K562 (cell line): ENCODE measurements around the gene NALF2. TPM values are rescaled to one million over a fixed set of nuclear protein-coding genes. Genes with fewer than 3 reads are reported as not detected.

Source experiments
- ATAC-seq: fragments of 200-7000 bp; cut with Tn5 transposase; 3 replicates; pipeline ENCODE4 v1.9.1; 2020; ENCODE audit warnings: moderate library complexity
- BruUV-seq: library from RNA; stranded (reverse); fragments of 400-500 nt; replicated peaks from 2 replicates; lab custom pipeline; 2021; lab: Mats Ljungman, UMichigan
- CTCF ChIA-PET: fragments of 300-600 bp; formaldehyde crosslinking; extraction: SDS; loops from one replicate; lab custom pipeline; 2021; ENCODE audit warnings: low intra/inter-chr PET ratio; lab: Yijun Ruan, JAX
- POLR2A ChIA-PET: fragments of 300-600, 350-650 bp; sonication (Branson Sonifier 250); formaldehyde crosslinking; extraction: SDS; loops from one replicate; lab custom pipeline; 2021; ENCODE audit warnings: antibody characterized with exemption, inconsistent platforms; lab: Yijun Ruan, JAX
- DNase-seq, 4 experiments: peaks; one replicate each; pipeline versions ENCODE4 v3.0.0 to v3.0.0-alpha.2; 2011 to 2018; ENCODE audit warnings: low spot score in 3 of 4, mixed read lengths in 3 of 4; ENCODE audit errors: extremely low read depth in 1 of 4
- FAIRE-seq: peaks from 2 replicates; lab custom pipeline; 2011; peaks lifted over from hg19 to GRCh38; lab: Jason Lieb, UNC
- H2AFZ ChIP-seq: 2 replicates; pipeline ENCODE4 v1.6.0; 2011; ENCODE audit warnings: low read depth, low read length, control low read depth, inconsistent platforms
- H3K27ac ChIP-seq: fragments of 200-600 bp; 3 replicates; pipeline ENCODE4 v1.8.0; 2011; ENCODE audit warnings: low read depth, mild to moderate bottlenecking, control low read depth, inconsistent platforms, low read length, moderate library complexity, mixed read lengths; ENCODE audit errors: extremely low read depth
- H3K27me3 ChIP-seq, 2 experiments: fragments of 300-600 bp in 1 of 2; 2 replicates in 1 of 2; 3 replicates in 1 of 2; pipeline versions ENCODE4 v1.6.0 to v1.8.0; 2011; ENCODE audit warnings: inconsistent platforms in 2 of 2, low read length in 2 of 2, mild to moderate bottlenecking in 1 of 2, mixed read lengths in 1 of 2, moderate library complexity in 1 of 2; ENCODE audit not compliant: control insufficient read depth in 2 of 2, insufficient read depth in 2 of 2
- H3K36me3 ChIP-seq: fragments of 300-600 bp; 3 replicates; pipeline ENCODE4 v1.8.0; 2011; ENCODE audit warnings: mild to moderate bottlenecking, low read length, inconsistent platforms; ENCODE audit not compliant: control insufficient read depth, insufficient read depth
- H3K4me1 ChIP-seq, 2 experiments: fragments of 200-600 bp in 1 of 2; replicated peaks in 1 of 2; 2 replicates in 1 of 2; 3 replicates in 1 of 2; pipeline versions ENCODE4 v1.5.1 to v1.8.0; 2011; ENCODE audit warnings: inconsistent platforms in 2 of 2, low read length in 2 of 2, mild to moderate bottlenecking in 1 of 2, mixed read lengths in 1 of 2, moderate library complexity in 1 of 2; ENCODE audit not compliant: control insufficient read depth in 2 of 2, insufficient read depth in 2 of 2
- H3K4me2 ChIP-seq: 2 replicates; pipeline ENCODE4 v1.6.1; 2011; ENCODE audit warnings: low read length, control low read depth, inconsistent platforms, mixed read lengths; ENCODE audit not compliant: insufficient read depth
- H3K4me3 ChIP-seq: fragments of 200-600 bp; sonication (generic), shearing (Covaris generic); 2 replicates; pipeline ENCODE4 v1.5.1; 2016; ENCODE audit warnings: control low read depth, inconsistent platforms
- H3K79me2 ChIP-seq: fragments of 200-600 bp; 3 replicates; pipeline ENCODE4 v1.8.0; 2011; ENCODE audit warnings: low read length, inconsistent platforms; ENCODE audit not compliant: control insufficient read depth, insufficient read depth
- H3K9ac ChIP-seq, 2 experiments: 2 replicates each; pipeline versions ENCODE4 v1.6.0 to v1.6.1; 2011; ENCODE audit warnings: low read depth in 2 of 2, low read length in 2 of 2, control low read depth in 1 of 2, inconsistent platforms in 1 of 2, mild to moderate bottlenecking in 1 of 2, mixed read lengths in 1 of 2; ENCODE audit not compliant: insufficient read depth in 1 of 2
- H3K9me1 ChIP-seq: one replicate; pipeline ENCODE4 v1.6.0; 2011; ENCODE audit warnings: inconsistent platforms, mild to moderate bottlenecking, low read length, moderate library complexity; ENCODE audit not compliant: control insufficient read depth, insufficient read depth
- H3K9me3 ChIP-seq: replicated peaks from 2 replicates; pipeline ENCODE4 v1.5.1; 2011; ENCODE audit warnings: low read depth, low read length, inconsistent platforms; ENCODE audit not compliant: control insufficient read depth, insufficient read depth
- H4K20me1 ChIP-seq: replicated peaks from 2 replicates; pipeline ENCODE4 v1.6.1; 2011; ENCODE audit warnings: low read length, inconsistent platforms, mixed read lengths; ENCODE audit not compliant: control insufficient read depth, insufficient read depth
- ARHGAP35 ChIP-seq: fragments of 450-650 bp; IDR thresholded peaks from 2 replicates; pipeline ENCODE4 v1.6.1; 2018; ENCODE audit not compliant: partially characterized antibody
- DDX20 ChIP-seq: fragments of 450-650 bp; IDR thresholded peaks from 2 replicates; pipeline ENCODE4 v1.6.1; 2016; ENCODE audit warnings: missing genetic modification characterization, low read depth, mild to moderate bottlenecking, missing compliant biosample characterization, moderate library complexity
- ID3 ChIP-seq, 2 experiments: fragments of 250-450 bp in 1 of 2; fragments of 450-650 bp in 1 of 2; sonication (Bioruptor Pico) in 1 of 2; IDR thresholded peaks; 2 replicates each; pipeline versions ENCODE4 v1.6.1 to v1.8.0; 2016 to 2021; ENCODE audit warnings: mild to moderate bottlenecking in 2 of 2, moderate library complexity in 2 of 2, missing compliant biosample characterization in 1 of 2, missing genetic modification characterization in 1 of 2
- MAZ ChIP-seq, 2 experiments: fragments of 450-650 bp in 1 of 2; sonication (generic) in 1 of 2; formaldehyde crosslinking; IDR thresholded peaks in 1 of 2; conservative IDR thresholded peaks in 1 of 2; 2 replicates each; pipeline versions ENCODE4 v1.4.0 to v1.5.0; 2020; ENCODE audit warnings: mild to moderate bottlenecking in 1 of 2, missing genetic modification reagents in 1 of 2
- MCM3 ChIP-seq: fragments of 450-650 bp; IDR thresholded peaks from 2 replicates; pipeline ENCODE4 v1.6.1; 2016
- NELFE ChIP-seq: IDR thresholded peaks from 2 replicates; pipeline ENCODE4 v1.6.1; 2011; ENCODE audit warnings: mild to moderate bottlenecking; ENCODE audit not compliant: insufficient read depth, insufficient read length
- POLR2AphosphoS5 ChIP-seq: IDR thresholded peaks from 2 replicates; pipeline ENCODE4 v1.6.1; 2011; ENCODE audit warnings: mild to moderate bottlenecking, low read depth, low read length, moderate library complexity; ENCODE audit not compliant: control insufficient read depth, insufficient read depth
- POU5F1 ChIP-seq: fragments of 150-350 bp; IDR thresholded peaks from 2 replicates; pipeline ENCODE4 v1.6.1; 2014; ENCODE audit warnings: borderline replicate concordance, low read length, low read depth, mild to moderate bottlenecking; ENCODE audit not compliant: partially characterized antibody
- RBM22 ChIP-seq: fragments of 200-400 bp; formaldehyde crosslinking; IDR thresholded peaks from 2 replicates; pipeline ENCODE4 v1.6.1; 2018; ENCODE audit warnings: low read length, low read depth; ENCODE audit not compliant: poor library complexity, severe bottlenecking
- RFX1 ChIP-seq: fragments of 450-650 bp; IDR thresholded peaks from 2 replicates; pipeline ENCODE4 v1.6.1; 2016; ENCODE audit warnings: mild to moderate bottlenecking, moderate library complexity
- TAF1 ChIP-seq: IDR thresholded peaks from 2 replicates; pipeline ENCODE4 v1.6.1; 2011; ENCODE audit warnings: mild to moderate bottlenecking, low read length, moderate library complexity; ENCODE audit not compliant: insufficient read depth, control insufficient read depth, severe bottlenecking; ENCODE audit errors: extremely low read depth
- ZBTB5 ChIP-seq: fragments of 450-650 bp; IDR thresholded peaks from 2 replicates; pipeline ENCODE4 v1.6.1; 2017; ENCODE audit warnings: antibody characterized with exemption
- WGBS: fragments of 100-300 bp; shearing (Covaris generic); methylation state at CpG from one replicate; pipeline ENCODE4 v1.1.6; 2016; ENCODE audit warnings: low coverage, mixed read lengths; ENCODE audit not compliant: insufficient coverage; ENCODE audit errors: missing lambda C conversion rate; 5-methylcytosine and 5-hydroxymethylcytosine counted together
- in situ Hi-C: fragments of 300-500 bp; cut with MboI; formaldehyde crosslinking; loops from 4 replicates; pipeline ENCODE4 v1.15.0; 2018; ENCODE audit warnings: inconsistent platforms, mixed read lengths
- intact Hi-C: fragments of 100-400 bp; cut with micrococcal nuclease; formaldehyde crosslinking; loops from 2 replicates; pipeline ENCODE4 v1.14.2; 2022
- polyA plus RNA-seq, 8 experiments: library from polyadenylated mRNA; depleted of rRNA in 4 of 8; stranded (reverse) in 5 of 8; unstranded in 3 of 8; fragments of >200 nt; fragmentation: Nextera tagmentation in 2 of 8; fragmentation: Illumina TruSeq in 1 of 8; extraction: Ambion mirVana in 2 of 8; extraction: Trizol in 1 of 8; gene quantifications; 2 replicates each; pipeline versions ENCODE4 v1.2.1 to v1.2.3, GENCODE V29; 2011 to 2014; ENCODE audit warnings: inconsistent platforms in 1 of 8, missing spikeins in 1 of 8
- total RNA-seq, 7 experiments: library from RNA; depleted of rRNA in 6 of 7; stranded (reverse); fragments of >200 nt in 6 of 7; fragmentation: Illumina TruSeq in 2 of 7; extraction: Trizol in 2 of 7; gene quantifications; 2 replicates each; pipeline versions ENCODE4 v1.2.1 to v1.2.3, GENCODE V29; 2011 to 2021; ENCODE audit warnings: low replicate concordance in 1 of 7
- TF ChIP-seq, protein P1 (sequence below): fragments of 450-650 bp; formaldehyde crosslinking; IDR thresholded peaks from 2 replicates; pipeline ENCODE4 v1.4.0; 2020; ENCODE audit warnings: mild to moderate bottlenecking, moderate library complexity

NALF2 gene
- total and polyA plus RNA-seq, 9 of the 15 experiments (the other 6 are each of a cell fraction or from before 2014, with no cell fraction given), result not detected

GRCh38 chrX:69541956-69542355 is 37.8 kb downstream of the NALF2 start:
- intact Hi-C loops, result no loop called here
- no peak overlapping the region for H3K27ac ChIP-seq
- 0% methylated on average over 3 of the region's 3 CpGs for WGBS
- H4K20me1 ChIP-seq, result no peaks in the 10 kb centered on the region
- no peak overlapping the region for H2AFZ ChIP-seq
- TF ChIP-seq POLR2AphosphoS5 (no peak), ARHGAP35 (no peak), MAZ (CRISPR knock-in tag; conservative IDR thresholded peaks at IDR 0.05 in 1 of 2, IDR thresholded peaks at IDR 0.05 in 1 of 2) (no peak), ID3 (CRISPR knock-in tag; IDR thresholded peaks at IDR 0.05) (no peak), ID3 (tag; IDR thresholded peaks at IDR 0.05) (no peak), RFX1 (no peak), RBM22 (no peak), DDX20 (no peak), POU5F1 (no peak), ZBTB5 (no peak), TAF1 (no peak), MCM3 (no peak), NELFE (no peak)
- TF ChIP-seq, protein P1, sequence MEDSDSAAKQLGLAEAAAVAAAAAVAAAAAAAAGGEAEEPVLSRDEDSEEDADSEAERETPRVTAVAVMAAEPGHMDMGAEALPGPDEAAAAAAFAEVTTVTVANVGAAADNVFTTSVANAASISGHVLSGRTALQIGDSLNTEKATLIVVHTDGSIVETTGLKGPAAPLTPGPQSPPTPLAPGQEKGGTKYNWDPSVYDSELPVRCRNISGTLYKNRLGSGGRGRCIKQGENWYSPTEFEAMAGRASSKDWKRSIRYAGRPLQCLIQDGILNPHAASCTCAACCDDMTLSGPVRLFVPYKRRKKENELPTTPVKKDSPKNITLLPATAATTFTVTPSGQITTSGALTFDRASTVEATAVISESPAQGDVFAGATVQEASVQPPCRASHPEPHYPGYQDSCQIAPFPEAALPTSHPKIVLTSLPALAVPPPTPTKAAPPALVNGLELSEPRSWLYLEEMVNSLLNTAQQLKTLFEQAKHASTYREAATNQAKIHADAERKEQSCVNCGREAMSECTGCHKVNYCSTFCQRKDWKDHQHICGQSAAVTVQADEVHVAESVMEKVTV (CRISPR knock-in tag), result no peak
- TF ChIP-seq, all 486 proteins: peak for 0
- no peak for FAIRE-seq
- no peaks in the 10 kb centered on the region for H3K79me2 ChIP-seq
- no peaks in the 10 kb centered on the region for H3K9me1 ChIP-seq
- no TSS peak for BruUV-seq
- ChIA-PET POLR2A (no interaction called here), CTCF (no interaction called here)
- peaks cover 0 to 4% of the 10 kb centered on the region in 2 experiments; a peak in 1 of 5 replicates for H3K27me3 ChIP-seq
- no peaks in the 10 kb centered on the region for H3K36me3 ChIP-seq
- DNase-seq, result no peak
- in situ Hi-C loops, result loop anchor here (25.0 kb wide), 1 partner anchor 495 kb away; the partner anchor contains the start of gene AWAT2
- no peak overlapping the region for H3K9ac ChIP-seq
- no peak overlapping the region for H3K4me2 ChIP-seq
- no peak for ATAC-seq
- H3K9me3 ChIP-seq, result no peaks in the 10 kb centered on the region
- peaks cover 0 to 7% of the 10 kb centered on the region in 2 experiments; a peak in 2 of 5 replicates for H3K4me1 ChIP-seq
- no peak overlapping the region for H3K4me3 ChIP-seq
